Nephron (organoid): ENCODE results near the gene MAGI2.

Experiments used
- H3K27ac Mint-ChIP-seq, 3 experiments: 2 replicates each; pipeline ENCODE4 v1.8.0; 2020; ENCODE audit warnings: mixed read lengths in 3 of 3, mild to moderate bottlenecking in 2 of 3, moderate library complexity in 1 of 3
- H3K27me3 Mint-ChIP-seq: 2 replicates; pipeline ENCODE4 v1.8.0; 2021; ENCODE audit warnings: low read depth, mild to moderate bottlenecking, moderate library complexity, mixed read lengths
- H3K36me3 Mint-ChIP-seq: 2 replicates; pipeline ENCODE4 v1.8.0; 2020; ENCODE audit warnings: low read depth, mixed read lengths
- H3K4me1 Mint-ChIP-seq: 2 replicates; pipeline ENCODE4 v1.8.0; 2020; ENCODE audit warnings: mixed read lengths
- H3K4me3 Mint-ChIP-seq, 3 experiments: 2 replicates each; pipeline ENCODE4 v1.8.0; 2020; ENCODE audit warnings: mild to moderate bottlenecking in 3 of 3, mixed read lengths in 3 of 3, moderate library complexity in 2 of 3
- H3K9me3 Mint-ChIP-seq: 2 replicates; pipeline ENCODE4 v1.8.0; 2020; ENCODE audit warnings: mixed read lengths
- TF ChIP-seq, protein P1 (sequence below), 3 experiments: fragments of 200-600 bp; sonication (generic); IDR thresholded peaks; one replicate each; pipeline ENCODE4 v1.5.0; 2021; ENCODE audit warnings: antibody characterized with exemption in 3 of 3; ENCODE audit not compliant: unreplicated experiment in 3 of 3

MAGI2 gene

DNA sequence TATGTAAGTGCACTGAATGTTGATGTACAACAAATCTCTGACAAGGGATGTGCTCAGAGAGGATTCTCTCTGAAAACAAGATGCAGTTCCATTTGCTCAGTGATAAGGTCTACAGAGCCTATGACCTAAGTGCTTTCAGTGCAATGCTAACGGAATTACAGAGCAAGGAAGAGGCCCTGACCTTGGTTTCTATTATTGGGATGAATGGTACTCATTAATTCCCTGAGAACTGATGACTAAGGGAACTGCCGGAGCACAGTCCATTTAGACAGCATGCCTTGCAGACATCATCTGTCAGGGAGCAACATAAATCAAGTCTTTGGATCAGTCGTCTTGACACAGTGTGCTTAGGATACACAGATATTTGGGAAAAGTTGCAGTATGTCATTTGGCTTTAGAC, 1314.1 kb downstream of the MAGI2 start:
- TF ChIP-seq, protein P1, sequence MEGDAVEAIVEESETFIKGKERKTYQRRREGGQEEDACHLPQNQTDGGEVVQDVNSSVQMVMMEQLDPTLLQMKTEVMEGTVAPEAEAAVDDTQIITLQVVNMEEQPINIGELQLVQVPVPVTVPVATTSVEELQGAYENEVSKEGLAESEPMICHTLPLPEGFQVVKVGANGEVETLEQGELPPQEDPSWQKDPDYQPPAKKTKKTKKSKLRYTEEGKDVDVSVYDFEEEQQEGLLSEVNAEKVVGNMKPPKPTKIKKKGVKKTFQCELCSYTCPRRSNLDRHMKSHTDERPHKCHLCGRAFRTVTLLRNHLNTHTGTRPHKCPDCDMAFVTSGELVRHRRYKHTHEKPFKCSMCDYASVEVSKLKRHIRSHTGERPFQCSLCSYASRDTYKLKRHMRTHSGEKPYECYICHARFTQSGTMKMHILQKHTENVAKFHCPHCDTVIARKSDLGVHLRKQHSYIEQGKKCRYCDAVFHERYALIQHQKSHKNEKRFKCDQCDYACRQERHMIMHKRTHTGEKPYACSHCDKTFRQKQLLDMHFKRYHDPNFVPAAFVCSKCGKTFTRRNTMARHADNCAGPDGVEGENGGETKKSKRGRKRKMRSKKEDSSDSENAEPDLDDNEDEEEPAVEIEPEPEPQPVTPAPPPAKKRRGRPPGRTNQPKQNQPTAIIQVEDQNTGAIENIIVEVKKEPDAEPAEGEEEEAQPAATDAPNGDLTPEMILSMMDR (IDR thresholded peaks at IDR 0.05; ENCODE audit: unreplicated experiment in 3 of 3), result no peak
- no peaks in the 10 kb centered on the region for H3K27me3 Mint-ChIP-seq
- peaks cover 23% of the 10 kb centered on the region for H3K4me1 Mint-ChIP-seq
- H3K27ac Mint-ChIP-seq, result no peak overlapping the region
- no peaks in the 10 kb centered on the region for H3K9me3 Mint-ChIP-seq
- H3K4me3 Mint-ChIP-seq, result no peak overlapping the region
- peaks cover 7% of the 10 kb centered on the region for H3K36me3 Mint-ChIP-seq

DNA sequence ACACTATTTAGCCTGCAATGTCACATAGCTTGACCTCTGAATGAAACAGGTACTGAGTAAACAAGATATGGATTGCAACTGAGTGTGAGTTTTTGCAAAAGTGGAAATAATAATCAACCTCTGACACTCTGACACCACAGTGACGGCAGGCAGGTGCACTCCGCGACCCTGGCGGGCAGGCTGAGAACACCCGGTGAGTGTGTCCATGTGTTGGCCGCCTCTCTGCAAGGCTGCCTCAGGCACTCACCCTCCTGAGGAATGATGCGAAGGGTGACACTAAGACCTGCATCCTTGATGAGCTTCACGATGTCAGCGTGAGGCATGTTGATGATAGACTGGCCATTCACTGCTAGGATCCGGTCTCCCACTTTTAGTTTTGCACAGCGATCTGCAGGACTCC, 1318.7 kb downstream of the MAGI2 start:
- Mint-ChIP-seq H3K4me3 (no peak overlapping the region), H3K27ac (no peak overlapping the region), H3K4me1 (peaks cover 11% of the 10 kb centered on the region), H3K27me3 (no peaks in the 10 kb centered on the region), H3K36me3 (peaks cover 12% of the 10 kb centered on the region), H3K9me3 (no peaks in the 10 kb centered on the region)
- TF ChIP-seq, protein P1 (IDR thresholded peaks at IDR 0.05; ENCODE audit: unreplicated experiment in 3 of 3), result no peak

DNA sequence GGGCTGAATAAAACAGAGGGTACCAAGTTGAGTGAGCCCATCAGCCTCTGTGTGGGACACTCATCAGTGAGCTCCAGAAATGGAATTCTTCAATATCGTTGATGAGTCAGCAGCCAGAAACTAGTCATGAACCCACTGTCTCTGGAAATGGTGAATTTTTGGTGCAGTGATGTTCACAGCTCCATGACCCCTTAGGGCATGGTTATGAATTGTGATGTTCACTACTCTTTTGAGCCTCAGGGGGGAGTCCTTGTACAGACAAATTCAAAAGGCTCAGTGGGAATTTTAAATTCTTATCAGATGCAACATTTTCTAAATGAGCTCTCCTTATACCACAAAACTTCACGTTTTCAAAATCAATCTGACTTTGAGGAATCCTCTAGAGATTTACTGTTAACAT, 1319.2 kb downstream of the MAGI2 start:
- H3K27me3 Mint-ChIP-seq, result no peaks in the 10 kb centered on the region
- H3K9me3 Mint-ChIP-seq, result no peaks in the 10 kb centered on the region
- H3K27ac Mint-ChIP-seq, result no peak overlapping the region
- TF ChIP-seq, protein P1 (IDR thresholded peaks at IDR 0.05; ENCODE audit: unreplicated experiment in 3 of 3), result peak; percentile 39 to 58 (median 50)
- peaks cover 12% of the 10 kb centered on the region for H3K36me3 Mint-ChIP-seq
- peaks cover 6% of the 10 kb centered on the region for H3K4me1 Mint-ChIP-seq
- no peak overlapping the region for H3K4me3 Mint-ChIP-seq

DNA sequence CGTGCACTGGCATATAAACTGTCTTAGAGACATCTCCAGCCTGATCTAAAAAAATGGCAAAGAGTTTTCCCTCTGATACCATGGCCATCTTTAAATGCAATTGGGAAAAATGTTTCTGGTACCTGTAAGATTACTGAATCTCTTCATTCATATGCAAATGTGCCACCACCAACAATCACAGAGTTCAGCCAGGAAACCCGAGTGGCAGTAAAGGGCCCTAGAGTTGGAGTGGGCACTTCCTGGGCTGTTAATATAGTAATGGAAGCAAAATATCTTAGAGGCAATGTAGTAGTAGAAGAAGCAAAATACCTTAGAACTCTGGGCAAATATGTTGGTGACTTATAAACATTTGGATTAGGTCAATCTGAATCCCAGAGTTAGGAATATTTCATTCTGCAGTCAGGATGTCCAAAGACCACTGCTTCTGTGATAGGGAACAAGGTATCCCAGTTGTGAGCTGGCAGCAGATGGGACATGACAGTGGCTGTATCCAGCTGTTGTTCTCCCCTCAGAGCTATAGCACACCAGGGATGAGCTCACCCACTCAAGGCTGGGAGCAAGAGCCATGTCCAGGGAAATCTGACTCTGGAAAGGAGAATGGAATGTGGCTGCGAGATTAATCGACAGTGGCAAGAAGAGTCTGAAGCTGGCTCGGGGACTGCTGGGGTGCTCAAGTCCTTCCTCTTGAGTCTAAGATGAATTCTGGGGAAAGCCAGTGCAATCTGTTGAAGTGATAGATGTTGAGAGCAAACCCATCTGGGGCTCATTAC, 1322.8 kb downstream of the MAGI2 start:
- H3K36me3 Mint-ChIP-seq, result peaks cover 25% of the 10 kb centered on the region
- TF ChIP-seq, protein P1 (IDR thresholded peaks at IDR 0.05; ENCODE audit: unreplicated experiment in 3 of 3), result no peak
- no peaks in the 10 kb centered on the region for H3K4me1 Mint-ChIP-seq
- peak overlapping the region in 1 of 3 experiments; percentile 36 for H3K27ac Mint-ChIP-seq
- H3K9me3 Mint-ChIP-seq, result no peaks in the 10 kb centered on the region
- no peaks in the 10 kb centered on the region for H3K27me3 Mint-ChIP-seq
- no peak overlapping the region for H3K4me3 Mint-ChIP-seq

DNA sequence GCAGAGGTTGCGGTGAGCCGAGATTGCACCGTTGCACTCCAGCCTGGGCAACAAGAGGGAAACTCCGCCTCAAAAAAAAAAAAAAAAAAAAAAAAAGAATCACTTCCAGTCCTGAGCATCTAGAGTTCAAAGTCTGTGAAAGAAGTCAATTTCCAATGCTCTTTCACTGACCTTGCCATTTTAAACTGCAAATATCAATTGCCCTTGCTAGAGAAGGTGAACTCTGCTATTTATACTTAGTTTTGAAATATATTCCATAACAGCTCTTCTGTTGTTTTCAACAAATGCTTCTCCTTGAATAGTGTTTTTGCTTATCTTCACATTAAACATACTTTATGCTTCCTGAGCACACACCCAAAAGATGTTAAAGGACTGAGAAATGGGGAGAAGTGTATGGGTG, 1323.6 kb downstream of the MAGI2 start:
- Mint-ChIP-seq H3K4me1 (no peaks in the 10 kb centered on the region), H3K27ac (no peak overlapping the region), H3K4me3 (no peak overlapping the region), H3K27me3 (no peaks in the 10 kb centered on the region), H3K9me3 (no peaks in the 10 kb centered on the region), H3K36me3 (peaks cover 30% of the 10 kb centered on the region)
- TF ChIP-seq, protein P1 (IDR thresholded peaks at IDR 0.05; ENCODE audit: unreplicated experiment in 3 of 3), result no peak

DNA sequence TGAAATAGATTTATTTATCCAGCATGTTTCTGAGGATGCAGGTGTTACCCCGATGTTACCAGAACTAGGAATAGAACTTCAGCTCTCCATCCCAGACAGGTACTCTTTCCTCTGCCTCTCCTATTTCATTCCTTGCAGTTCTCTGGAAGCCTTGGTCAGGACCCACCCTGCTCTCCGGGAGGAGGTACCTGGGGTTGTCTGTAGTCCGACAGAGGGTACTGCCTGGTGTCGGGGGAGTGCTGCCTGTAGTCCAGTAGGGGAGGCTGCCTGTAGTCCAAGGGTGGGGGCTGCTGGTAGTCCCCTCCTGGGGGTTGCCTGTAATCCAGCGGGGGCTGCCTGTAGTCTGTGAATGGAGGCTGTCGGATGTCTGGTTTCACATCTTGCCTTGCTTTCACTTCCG, 1326.5 kb downstream of the MAGI2 start:
- Mint-ChIP-seq H3K4me3 (no peak overlapping the region), H3K36me3 (peaks cover 23% of the 10 kb centered on the region), H3K4me1 (peaks cover 7% of the 10 kb centered on the region), H3K27ac (no peak overlapping the region), H3K9me3 (no peaks in the 10 kb centered on the region), H3K27me3 (no peaks in the 10 kb centered on the region)
- TF ChIP-seq, protein P1 (IDR thresholded peaks at IDR 0.05; ENCODE audit: unreplicated experiment in 3 of 3), result no peak
